CD8-positive, alpha-beta memory T cell (primary cell): ENCODE data around the gene CCDC188. TPM values are rescaled to one million over a fixed set of nuclear protein-coding genes. Genes with fewer than 3 reads are reported as not detected.
A peak's percentile ranks its signal among the peaks of the same experiment; 100 is the strongest.

ENCODE experiments used
- CTCF ChIA-PET: fragments of 350-600 bp; sonication (Branson Sonifier 250); formaldehyde crosslinking; loops from one replicate; lab custom pipeline; 2021; ENCODE audit warnings: antibody characterized with exemption; lab: Charles Lee
- POLR2A ChIA-PET: fragments of 350-600 bp; sonication (Branson Sonifier 250); formaldehyde crosslinking; loops from one replicate; lab custom pipeline; 2021; ENCODE audit warnings: antibody characterized with exemption; lab: Charles Lee
- DNase-seq, 5 donors: peaks; one replicate each; pipeline versions ENCODE4 v3.0.0 to v3.0.0-alpha.2; 2020 to 2022; ENCODE audit warnings: mixed read lengths in 1 of 5
- H3K27ac ChIP-seq: one replicate; pipeline ENCODE4 v1.7.0; 2013; ENCODE audit warnings: low read depth, mild to moderate bottlenecking, low read length, moderate library complexity
- H3K27me3 ChIP-seq: 2 replicates; pipeline ENCODE4 v1.7.0; 2013; ENCODE audit warnings: low read length, mild to moderate bottlenecking; ENCODE audit not compliant: insufficient read depth, poor library complexity, severe bottlenecking
- H3K36me3 ChIP-seq: 2 replicates; pipeline ENCODE4 v1.7.0; 2013; ENCODE audit warnings: mild to moderate bottlenecking, low read length, moderate library complexity; ENCODE audit not compliant: insufficient read depth
- H3K4me1 ChIP-seq: 2 replicates; pipeline ENCODE4 v1.7.0; 2013; ENCODE audit warnings: mild to moderate bottlenecking, low read length, moderate library complexity; ENCODE audit not compliant: insufficient read depth
- H3K4me3 ChIP-seq: 2 replicates; pipeline ENCODE4 v1.7.0; 2013; ENCODE audit warnings: mild to moderate bottlenecking, low read length
- H3K9me3 ChIP-seq: 2 replicates; pipeline ENCODE4 v1.7.0; 2013; ENCODE audit warnings: mild to moderate bottlenecking, low read length
- H3K27ac Mint-ChIP-seq, 8 donors: one replicate each; pipeline ENCODE4 v1.8.0; 2020 to 2021; ENCODE audit warnings: mixed read lengths in 8 of 8, mild to moderate bottlenecking in 6 of 8, inconsistent platforms in 3 of 8, moderate library complexity in 3 of 8
- H3K27me3 Mint-ChIP-seq, 2 donors: one replicate each; pipeline ENCODE4 v1.8.0; 2020 to 2021; ENCODE audit warnings: mixed read lengths in 2 of 2, mild to moderate bottlenecking in 1 of 2, moderate library complexity in 1 of 2
- H3K36me3 Mint-ChIP-seq, 3 donors: one replicate each; pipeline ENCODE4 v1.8.0; 2020 to 2021; ENCODE audit warnings: mixed read lengths in 3 of 3, inconsistent platforms in 1 of 3, mild to moderate bottlenecking in 1 of 3
- H3K4me1 Mint-ChIP-seq, 3 donors: one replicate each; pipeline ENCODE4 v1.8.0; 2020 to 2021; ENCODE audit warnings: mixed read lengths in 3 of 3, inconsistent platforms in 1 of 3, mild to moderate bottlenecking in 1 of 3
- H3K4me3 Mint-ChIP-seq, 7 donors: one replicate each; pipeline ENCODE4 v1.8.0; 2020 to 2021; ENCODE audit warnings: mixed read lengths in 7 of 7, mild to moderate bottlenecking in 6 of 7, moderate library complexity in 4 of 7, inconsistent platforms in 2 of 7
- H3K9me3 Mint-ChIP-seq, 5 donors: one replicate each; pipeline ENCODE4 v1.8.0; 2020 to 2022; ENCODE audit warnings: mixed read lengths in 5 of 5, mild to moderate bottlenecking in 3 of 5, moderate library complexity in 2 of 5, inconsistent platforms in 1 of 5
- polyA plus RNA-seq: library from polyadenylated mRNA; unstranded; fragments of 300-500 nt; fragmentation: Illumina TruSeq; gene quantifications from one replicate; pipeline ENCODE4 v1.2.3, GENCODE V29; 2021
- total RNA-seq, 2 experiments: library from RNA; stranded (reverse); gene quantifications; one replicate each; pipeline ENCODE4 v1.2.3, GENCODE V29; 2021

Gene CCDC188
- total and polyA plus RNA-seq, 3 experiments from 2014 or later: not detected

- no peak overlapping the region for H3K4me3 ChIP-seq
- ChIA-PET POLR2A (interaction anchor here (1.0 to 1.5 kb wide), 2 partner anchors 8 to 9 kb away, joined by 3 to 5 read pairs; partner anchors contain the start of gene TRMT2A), CTCF (interaction anchor here (0.8 to 1.2 kb wide), 2 partner anchors 14 to 19 kb away, joined by 3 to 5 read pairs; no protein-coding TSS in a partner anchor)
- Mint-ChIP-seq H3K9me3 (no peaks in the 10 kb centered on the region), H3K27ac (no peak overlapping the region), H3K27me3 (no peaks in the 10 kb centered on the region), H3K36me3 (peaks cover 0 to 84% (median 3%) of the 10 kb centered on the region in 3 donors), H3K4me3 (no peak overlapping the region), H3K4me1 (peaks cover 10 to 20% (median 11%) of the 10 kb centered on the region in 3 donors)
- H3K27me3 ChIP-seq: no peaks in the 10 kb centered on the region
- no peaks in the 10 kb centered on the region for H3K4me1 ChIP-seq
- peak in 1 of 5 donors; percentile 43 for DNase-seq
- H3K36me3 ChIP-seq: peaks cover 69% of the 10 kb centered on the region
- no peak overlapping the region for H3K27ac ChIP-seq
- no peaks in the 10 kb centered on the region for H3K9me3 ChIP-seq
Measured at GRCh38 chr22:20109411-20110358, 41.2 kb downstream of the CCDC188 start.

- Mint-ChIP-seq H3K4me3 (no peak overlapping the region), H3K9me3 (no peaks in the 10 kb centered on the region), H3K36me3 (peaks cover 0 to 80% (median 4%) of the 10 kb centered on the region in 3 donors), H3K27ac (peak overlapping the region in 3 of 8 donors; percentile 12 to 75 (median 70)), H3K27me3 (no peaks in the 10 kb centered on the region), H3K4me1 (peaks cover 7 to 16% (median 10%) of the 10 kb centered on the region in 3 donors)
- no peaks in the 10 kb centered on the region for H3K9me3 ChIP-seq
- ChIA-PET POLR2A (interaction anchor here (1.5 kb wide), 1 partner anchor 8 kb away, joined by 5 read pairs; the partner anchor contains the start of gene TRMT2A), CTCF (interaction anchor here (0.8 to 1.8 kb wide), 2 partner anchors 17 to 20 kb away, joined by 3 to 4 read pairs; no protein-coding TSS in a partner anchor)
- peak in 1 of 5 donors; percentile 3 for DNase-seq
- no peak overlapping the region for H3K4me3 ChIP-seq
- peaks cover 65% of the 10 kb centered on the region for H3K36me3 ChIP-seq
- H3K27ac ChIP-seq: no peak overlapping the region
- H3K27me3 ChIP-seq: no peaks in the 10 kb centered on the region
- H3K4me1 ChIP-seq: no peaks in the 10 kb centered on the region
Measured at GRCh38 chr22:20108757-20109230, 42.1 kb downstream of the CCDC188 start.

DNA sequence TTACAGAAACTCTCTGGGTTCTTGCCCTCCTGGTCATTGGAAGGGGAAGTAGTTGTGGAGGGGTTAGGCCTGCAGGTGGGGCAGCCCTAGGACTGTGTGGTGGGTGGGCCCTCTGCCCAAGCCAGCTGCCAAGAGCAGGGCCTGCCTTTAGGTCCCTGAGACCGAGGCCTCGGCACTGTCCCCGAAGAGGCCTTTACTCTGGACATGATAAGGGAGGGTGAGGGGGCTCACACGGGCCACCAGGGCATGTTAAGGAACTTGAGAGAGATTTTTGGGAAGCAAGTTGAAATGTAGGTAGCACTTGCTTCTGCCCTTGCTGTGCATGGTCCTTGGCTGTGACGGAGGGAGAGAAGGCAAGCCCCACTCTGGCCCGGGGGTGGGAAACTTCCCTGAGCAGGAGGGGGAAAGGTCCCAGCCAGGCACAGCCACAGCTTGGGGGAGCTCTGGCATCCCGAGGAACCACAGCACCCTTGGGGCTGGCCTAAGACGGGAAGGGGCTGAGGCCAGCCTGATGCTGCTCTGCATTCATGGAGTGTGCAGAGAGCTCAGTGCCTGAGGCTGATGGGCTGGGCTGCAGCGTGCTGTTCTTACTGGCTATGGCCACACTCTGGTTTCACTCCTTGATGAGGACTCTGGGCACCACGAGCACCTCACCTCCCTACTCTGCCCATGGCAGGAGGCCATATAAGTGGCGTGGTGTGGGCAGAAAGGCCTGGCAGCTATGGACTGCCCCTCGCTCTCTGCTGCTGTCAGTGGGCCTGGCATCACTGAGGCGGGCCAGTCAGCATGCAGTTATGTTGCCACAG is 42.7 kb downstream of the CCDC188 start:
- no peaks in the 10 kb centered on the region for H3K27me3 Mint-ChIP-seq
- peaks cover 71% of the 10 kb centered on the region for H3K36me3 ChIP-seq
- peak in 1 of 5 donors; percentile 38 for DNase-seq
- H3K36me3 Mint-ChIP-seq: peaks cover 0 to 79% (median 8%) of the 10 kb centered on the region in 3 donors
- peak overlapping the region in 5 of 8 donors; percentile 42 to 96 (median 70) for H3K27ac Mint-ChIP-seq
- ChIA-PET POLR2A (interaction anchor here (0.6 to 1.5 kb wide), 2 partner anchors 9 to 37 kb away, joined by 4 to 5 read pairs; partner anchors contain the start of gene TRMT2A), CTCF (interaction anchor here (0.8 to 1.8 kb wide), 2 partner anchors 16 to 21 kb away, joined by 3 to 4 read pairs; no protein-coding TSS in a partner anchor)
- no peak overlapping the region for H3K27ac ChIP-seq
- no peak overlapping the region for H3K4me3 Mint-ChIP-seq
- H3K4me3 ChIP-seq: no peak overlapping the region
- no peaks in the 10 kb centered on the region for H3K9me3 ChIP-seq
- H3K9me3 Mint-ChIP-seq: no peaks in the 10 kb centered on the region
- peaks cover 7 to 16% (median 10%) of the 10 kb centered on the region in 3 donors for H3K4me1 Mint-ChIP-seq
- no peaks in the 10 kb centered on the region for H3K27me3 ChIP-seq
- H3K4me1 ChIP-seq: no peaks in the 10 kb centered on the region

GRCh38 chr22:20107471-20107901 is 43.4 kb downstream of the CCDC188 start:
- Mint-ChIP-seq H3K4me3 (no peak overlapping the region), H3K27ac (peak overlapping the region in 5 of 8 donors; percentile 42 to 96 (median 82)), H3K4me1 (peaks cover 8 to 20% (median 10%) of the 10 kb centered on the region in 3 donors), H3K36me3 (peaks cover 0 to 76% (median 8%) of the 10 kb centered on the region in 3 donors), H3K27me3 (no peaks in the 10 kb centered on the region), H3K9me3 (no peaks in the 10 kb centered on the region)
- no peaks in the 10 kb centered on the region for H3K9me3 ChIP-seq
- CTCF ChIA-PET: interaction anchor here (1.8 kb wide), 1 partner anchor 15 kb away, joined by 4 read pairs; no protein-coding TSS in a partner anchor
- no peaks in the 10 kb centered on the region for H3K27me3 ChIP-seq
- H3K4me1 ChIP-seq: no peaks in the 10 kb centered on the region
- no peak overlapping the region for H3K27ac ChIP-seq
- peak in 1 of 5 donors; percentile 39 for DNase-seq
- H3K4me3 ChIP-seq: no peak overlapping the region
- peaks cover 64% of the 10 kb centered on the region for H3K36me3 ChIP-seq
- POLR2A ChIA-PET: interaction anchor here (0.6 kb wide), 2 partner anchors 36 to 468 kb away, joined by 4 read pairs; no protein-coding TSS in a partner anchor

DNA sequence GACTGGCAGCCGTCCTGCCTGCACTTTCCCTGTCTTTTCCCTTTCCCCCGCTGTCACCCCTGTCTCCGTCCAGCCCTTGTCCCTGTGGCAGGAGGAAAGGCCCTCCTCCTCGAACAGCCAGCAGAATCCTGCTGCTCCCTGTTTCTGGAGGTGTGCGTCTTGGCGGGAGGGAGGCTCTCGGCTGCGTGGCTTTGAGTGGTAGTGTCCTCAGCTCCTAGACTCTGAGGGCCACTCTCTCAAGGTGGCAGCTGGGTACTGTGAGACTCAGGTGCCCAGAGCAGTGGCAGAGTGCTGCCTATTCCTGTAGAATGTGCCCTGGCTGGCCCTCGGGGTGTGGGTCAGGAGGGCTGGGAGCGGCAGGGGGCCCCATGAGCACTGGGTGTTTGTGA is 44.0 kb downstream of the CCDC188 start:
- Histone ChIP-seq H3K9me3 (no peaks in the 10 kb centered on the region), H3K36me3 (peaks cover 58% of the 10 kb centered on the region), H3K27ac (no peak overlapping the region), H3K4me1 (no peaks in the 10 kb centered on the region), H3K4me3 (no peak overlapping the region), H3K27me3 (no peaks in the 10 kb centered on the region)
- POLR2A ChIA-PET: interaction anchor here (0.6 kb wide), 1 partner anchor 469 kb away, joined by 4 read pairs; no protein-coding TSS in a partner anchor
- H3K9me3 Mint-ChIP-seq: no peaks in the 10 kb centered on the region
- CTCF ChIA-PET: no interaction called here
- peak in 1 of 5 donors; percentile 33 for DNase-seq
- no peak overlapping the region for H3K4me3 Mint-ChIP-seq
- H3K27ac Mint-ChIP-seq: peak overlapping the region in 1 of 8 donors; percentile 15
- no peaks in the 10 kb centered on the region for H3K27me3 Mint-ChIP-seq
- peaks cover 0 to 76% (median 8%) of the 10 kb centered on the region in 3 donors for H3K36me3 Mint-ChIP-seq
- peaks cover 9 to 23% (median 10%) of the 10 kb centered on the region in 3 donors for H3K4me1 Mint-ChIP-seq

GRCh38 chr22:20106205-20106848 is 44.5 kb downstream of the CCDC188 start:
- peak in 1 of 5 donors; percentile 41 for DNase-seq
- Mint-ChIP-seq H3K4me3 (no peak overlapping the region), H3K27ac (peak overlapping the region in 2 of 8 donors; percentile 15 to 72), H3K27me3 (no peaks in the 10 kb centered on the region), H3K36me3 (peaks cover 0 to 72% (median 8%) of the 10 kb centered on the region in 3 donors), H3K4me1 (peaks cover 7 to 21% (median 7%) of the 10 kb centered on the region in 3 donors), H3K9me3 (no peaks in the 10 kb centered on the region)
- H3K4me1 ChIP-seq: no peaks in the 10 kb centered on the region
- no peak overlapping the region for H3K4me3 ChIP-seq
- no peaks in the 10 kb centered on the region for H3K27me3 ChIP-seq
- POLR2A ChIA-PET: no interaction called here
- no peak overlapping the region for H3K27ac ChIP-seq
- CTCF ChIA-PET: no interaction called here
- H3K36me3 ChIP-seq: peaks cover 56% of the 10 kb centered on the region
- no peaks in the 10 kb centered on the region for H3K9me3 ChIP-seq
